ENCODE results near the gene OR4F6. TPM values are rescaled to one million over a fixed set of nuclear protein-coding genes. Genes with fewer than 3 reads are reported as not detected.
"Not testable (repeated sequence)": the region's sequence is repeated elsewhere in the genome, so short reads cannot be mapped to it uniquely, and the experiment has no call there.

Gene OR4F6
- total RNA-seq, 1 donor from 2014 or later = not detected

DNA sequence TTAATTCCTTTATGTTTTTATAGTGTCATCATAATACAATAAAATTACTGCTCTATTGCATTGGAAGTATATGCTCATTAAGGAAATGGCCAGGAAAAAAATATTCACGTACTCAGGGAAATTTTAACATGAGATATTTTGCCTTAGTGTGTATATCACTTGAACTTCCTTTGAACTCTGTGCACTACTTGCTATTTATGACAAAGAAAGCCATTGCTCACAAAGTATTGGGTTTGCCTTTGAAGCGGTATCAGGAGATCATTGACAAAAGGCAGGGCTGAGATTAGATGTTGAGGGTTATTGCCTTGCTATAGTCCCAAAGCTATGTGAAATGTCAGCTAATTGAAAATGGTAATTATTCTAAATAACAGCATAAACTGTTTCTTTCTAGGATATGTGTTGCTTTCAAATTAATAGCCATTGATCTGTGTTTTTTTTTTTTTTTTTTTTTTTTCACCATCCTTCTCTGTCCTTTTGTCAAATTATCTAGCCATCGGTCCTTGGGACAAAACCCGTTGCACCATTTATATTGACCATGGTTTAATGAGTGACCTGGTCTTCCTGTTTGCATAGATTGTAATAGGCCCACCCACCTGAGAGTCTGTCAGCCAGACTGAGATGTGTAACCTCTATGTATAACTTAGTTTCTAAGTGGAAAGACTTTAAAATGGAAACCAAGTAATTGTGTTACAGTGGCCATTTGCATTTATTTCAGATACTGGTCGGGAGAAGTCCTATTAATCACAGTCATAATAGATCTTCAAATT is 14.6 kb upstream of the OR4F6 start:
- H3K4me3 Mint-ChIP-seq (ENCODE audit: unreplicated experiment) = not testable (repeated sequence)

GRCh38 chr15:101790748-101791147 is 12.6 kb upstream of the OR4F6 start:
- peaks cover 23% of the 10 kb centered on the region for H3K27me3 Mint-ChIP-seq (ENCODE audit: unreplicated experiment)
- DNase-seq (ENCODE audit: extremely low spot score, unreplicated experiment); H3K4me3 Mint-ChIP-seq (ENCODE audit: unreplicated experiment); H3K4me1 Mint-ChIP-seq (ENCODE audit: unreplicated experiment); H3K27ac Mint-ChIP-seq (ENCODE audit: unreplicated experiment); H3K36me3 Mint-ChIP-seq (ENCODE audit: unreplicated experiment); H3K9me3 Mint-ChIP-seq (ENCODE audit: unreplicated experiment): not testable (repeated sequence)

More for the DNA sequence above, 14.6 kb upstream of the OR4F6 start:
- H3K36me3 Mint-ChIP-seq (ENCODE audit: unreplicated experiment); H3K27ac Mint-ChIP-seq (ENCODE audit: unreplicated experiment); H3K9me3 Mint-ChIP-seq (ENCODE audit: unreplicated experiment); H3K4me1 Mint-ChIP-seq (ENCODE audit: unreplicated experiment); DNase-seq (ENCODE audit: extremely low spot score, unreplicated experiment): not testable (repeated sequence)
- peaks cover 32% of the 10 kb centered on the region for H3K27me3 Mint-ChIP-seq (ENCODE audit: unreplicated experiment)

- not testable (repeated sequence) for H3K36me3 Mint-ChIP-seq (ENCODE audit: unreplicated experiment); H3K27ac Mint-ChIP-seq (ENCODE audit: unreplicated experiment); DNase-seq (ENCODE audit: extremely low spot score, unreplicated experiment); H3K4me1 Mint-ChIP-seq (ENCODE audit: unreplicated experiment); H3K9me3 Mint-ChIP-seq (ENCODE audit: unreplicated experiment); H3K4me3 Mint-ChIP-seq (ENCODE audit: unreplicated experiment)
- H3K27me3 Mint-ChIP-seq (ENCODE audit: unreplicated experiment) = peaks cover 15% of the 10 kb centered on the region
These were observed 9.3 kb upstream of the OR4F6 start for GRCh38 chr15:101793981-101794380.

DNA sequence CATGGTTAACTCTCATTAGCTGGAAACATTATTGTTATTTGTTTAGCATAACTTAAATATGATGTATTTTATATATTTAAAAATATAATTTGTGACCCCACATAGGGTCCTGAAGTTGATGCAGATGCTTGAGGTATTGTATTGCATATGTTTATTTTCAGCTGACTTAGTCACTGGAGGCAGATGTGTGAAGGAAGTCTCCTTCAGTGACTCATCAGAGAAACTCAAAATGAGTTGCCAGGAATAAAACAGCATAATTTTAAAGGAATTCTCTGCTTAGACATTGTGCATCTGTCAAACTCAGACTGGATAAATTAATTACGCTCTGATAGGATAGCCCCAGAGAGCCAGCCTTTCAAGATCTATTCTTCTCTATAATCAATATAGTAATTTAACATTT is 7.9 kb upstream of the OR4F6 start:
- no peak for DNase-seq (ENCODE audit: extremely low spot score, unreplicated experiment)
- TF ChIP-seq CTCF (IDR thresholded peaks at IDR 0.05) = no peak
- Mint-ChIP-seq H3K27ac (ENCODE audit: unreplicated experiment) (no peak overlapping the region), H3K4me3 (ENCODE audit: unreplicated experiment) (no peak overlapping the region), H3K4me1 (ENCODE audit: unreplicated experiment) (no peaks in the 10 kb centered on the region), H3K36me3 (ENCODE audit: unreplicated experiment) (no peaks in the 10 kb centered on the region), H3K9me3 (ENCODE audit: unreplicated experiment) (no peaks in the 10 kb centered on the region), H3K27me3 (ENCODE audit: unreplicated experiment) (peaks cover 15% of the 10 kb centered on the region)

DNA sequence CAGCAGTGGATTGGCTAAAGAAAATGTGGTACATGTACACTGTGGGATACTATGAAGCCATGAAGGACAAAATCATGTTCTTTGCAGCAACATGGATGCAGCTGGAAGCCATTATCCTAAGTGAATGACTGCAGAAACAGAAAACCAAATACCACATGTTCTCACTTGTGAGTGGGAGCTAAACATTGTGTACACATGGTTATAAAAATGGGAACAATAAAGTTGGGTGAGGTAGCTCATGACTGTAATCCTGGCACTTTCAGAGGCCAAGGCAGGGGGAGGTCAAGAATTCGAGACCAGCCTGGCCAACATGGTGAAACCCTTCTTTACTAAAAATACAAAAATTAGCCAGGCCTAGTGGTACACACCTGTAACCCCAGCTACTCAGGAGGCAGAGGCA is 3.6 kb upstream of the OR4F6 start:
- no peaks in the 10 kb centered on the region for H3K9me3 Mint-ChIP-seq (ENCODE audit: unreplicated experiment)
- DNase-seq (ENCODE audit: extremely low spot score, unreplicated experiment) = no peak
- H3K36me3 Mint-ChIP-seq (ENCODE audit: unreplicated experiment) = no peaks in the 10 kb centered on the region
- H3K4me3 Mint-ChIP-seq (ENCODE audit: unreplicated experiment) = no peak overlapping the region
- H3K4me1 Mint-ChIP-seq (ENCODE audit: unreplicated experiment) = no peaks in the 10 kb centered on the region
- H3K27ac Mint-ChIP-seq (ENCODE audit: unreplicated experiment) = no peak overlapping the region
- TF ChIP-seq CTCF (IDR thresholded peaks at IDR 0.05) = no peak
- peaks cover 14% of the 10 kb centered on the region for H3K27me3 Mint-ChIP-seq (ENCODE audit: unreplicated experiment)

DNA sequence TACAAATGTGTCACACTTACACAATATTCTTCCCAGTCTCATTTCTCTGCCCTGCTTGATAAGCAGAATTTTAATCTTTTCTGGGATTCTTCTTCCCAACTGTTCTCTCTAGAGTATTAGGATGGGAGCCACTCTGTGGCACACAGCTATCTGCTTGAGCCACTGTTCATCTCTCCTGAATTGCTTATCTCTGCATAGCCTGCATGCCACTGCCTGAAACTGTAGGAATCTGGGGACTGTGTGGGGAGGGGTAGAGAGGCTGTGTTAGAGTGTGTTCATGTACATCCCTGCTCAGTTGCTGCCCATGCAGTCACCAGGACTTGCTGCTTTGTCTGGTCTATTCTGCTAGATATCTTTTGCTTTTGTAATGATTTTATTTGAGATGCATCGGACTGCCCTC is 2.3 kb upstream of the OR4F6 start:
- no peaks in the 10 kb centered on the region for H3K36me3 Mint-ChIP-seq (ENCODE audit: unreplicated experiment)

More for the DNA sequence above, 2.3 kb upstream of the OR4F6 start:
- Mint-ChIP-seq H3K4me3 (ENCODE audit: unreplicated experiment) (no peak overlapping the region), H3K27me3 (ENCODE audit: unreplicated experiment) (peaks cover 17% of the 10 kb centered on the region), H3K4me1 (ENCODE audit: unreplicated experiment) (no peaks in the 10 kb centered on the region), H3K27ac (ENCODE audit: unreplicated experiment) (no peak overlapping the region), H3K9me3 (ENCODE audit: unreplicated experiment) (no peaks in the 10 kb centered on the region)
- DNase-seq (ENCODE audit: extremely low spot score, unreplicated experiment) = no peak
- TF ChIP-seq CTCF (IDR thresholded peaks at IDR 0.05) = no peak
